Skeletal muscle satellite cell (primary cell): ENCODE results near the gene ATP5PO. TPM values are rescaled to one million over a fixed set of nuclear protein-coding genes. Genes with fewer than 3 reads are reported as not detected.

Experiments used
- H3K27me3 ChIP-seq: 2 replicates; pipeline ENCODE4 v1.7.0; 2013; ENCODE audit warnings: low read length; ENCODE audit not compliant: control insufficient read depth, insufficient read depth
- H3K36me3 ChIP-seq: 2 replicates; pipeline ENCODE4 v1.7.0; 2013; ENCODE audit warnings: mild to moderate bottlenecking, control low read depth, low read length; ENCODE audit not compliant: insufficient read depth
- H3K4me1 ChIP-seq: 2 replicates; pipeline ENCODE4 v1.7.0; 2013; ENCODE audit warnings: low read length; ENCODE audit not compliant: control insufficient read depth, insufficient read depth
- H3K4me2 ChIP-seq: 2 replicates; pipeline ENCODE4 v1.7.0; 2013; ENCODE audit warnings: mild to moderate bottlenecking, low read length
- H3K4me3 ChIP-seq: 2 replicates; pipeline ENCODE4 v1.7.0; 2013; ENCODE audit warnings: low read length
- H3K9ac ChIP-seq: 2 replicates; pipeline ENCODE4 v1.7.0; 2013; ENCODE audit warnings: mild to moderate bottlenecking, low read depth, low read length, moderate library complexity
- H3K9me3 ChIP-seq: replicated peaks from 2 replicates; pipeline ENCODE4 v1.7.0; 2013; ENCODE audit warnings: mild to moderate bottlenecking, control low read depth, low read length
- total RNA-seq: library from RNA; depleted of rRNA; stranded (reverse); fragments of >200 nt; gene quantifications from 2 replicates; pipeline ENCODE4 v1.2.3, GENCODE V29; 2012; rRNA removed

Gene ATP5PO, protein sequence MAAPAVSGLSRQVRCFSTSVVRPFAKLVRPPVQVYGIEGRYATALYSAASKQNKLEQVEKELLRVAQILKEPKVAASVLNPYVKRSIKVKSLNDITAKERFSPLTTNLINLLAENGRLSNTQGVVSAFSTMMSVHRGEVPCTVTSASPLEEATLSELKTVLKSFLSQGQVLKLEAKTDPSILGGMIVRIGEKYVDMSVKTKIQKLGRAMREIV
- total RNA-seq, result 202 and 233 TPM in 2 replicates

DNA sequence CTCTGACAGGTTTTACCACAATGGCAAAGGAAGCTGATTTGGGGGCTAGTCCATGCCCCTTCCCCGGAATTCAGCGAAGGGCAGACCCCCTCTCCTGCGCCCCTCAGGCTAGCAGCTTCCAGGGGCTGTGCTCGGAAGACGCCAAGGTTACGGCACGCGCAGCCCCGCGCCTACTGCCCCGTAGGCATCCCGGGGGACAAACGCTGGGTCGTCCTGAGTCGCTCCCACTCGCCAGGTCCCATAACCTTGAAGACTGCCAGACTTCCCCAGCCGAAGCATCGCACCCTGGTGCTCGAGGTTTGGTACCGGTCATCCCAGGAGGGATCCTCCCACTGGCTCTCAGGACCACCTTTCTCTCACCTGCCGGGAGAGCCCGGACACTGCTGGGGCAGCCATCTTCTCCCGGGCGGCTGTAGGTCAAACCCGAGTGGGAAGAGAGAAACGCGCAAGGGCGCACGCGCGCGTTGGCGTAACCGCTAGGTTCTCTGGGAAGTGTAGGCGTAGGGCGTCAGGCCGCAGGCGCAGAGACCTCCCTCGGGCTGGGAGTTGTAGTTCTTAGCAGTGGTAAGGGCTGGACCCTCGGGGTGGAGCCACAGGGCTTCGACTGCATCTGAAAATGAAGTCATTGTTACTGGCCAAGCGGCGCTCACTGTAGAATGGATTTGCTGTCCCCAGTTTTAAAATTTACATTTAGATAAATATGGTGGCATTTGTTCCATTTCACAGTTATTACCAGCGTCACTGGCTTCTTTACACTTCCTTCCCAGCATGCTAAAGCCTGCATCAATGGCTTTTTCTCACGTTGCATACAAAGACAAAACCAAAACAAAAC lies at the start of gene ATP5PO:
TSS of gene ATP5PO (minus strand) at position 437 of the 832 bp plus-strand sequence. CDS start at position 396, 41 bp downstream.
- Histone ChIP-seq H3K9ac (peak within 1 kb of the TSS; percentile 93), H3K9me3 (no peaks in the 10 kb centered on the region), H3K4me2 (peak within 1 kb of the TSS; percentile 87)

DNA sequence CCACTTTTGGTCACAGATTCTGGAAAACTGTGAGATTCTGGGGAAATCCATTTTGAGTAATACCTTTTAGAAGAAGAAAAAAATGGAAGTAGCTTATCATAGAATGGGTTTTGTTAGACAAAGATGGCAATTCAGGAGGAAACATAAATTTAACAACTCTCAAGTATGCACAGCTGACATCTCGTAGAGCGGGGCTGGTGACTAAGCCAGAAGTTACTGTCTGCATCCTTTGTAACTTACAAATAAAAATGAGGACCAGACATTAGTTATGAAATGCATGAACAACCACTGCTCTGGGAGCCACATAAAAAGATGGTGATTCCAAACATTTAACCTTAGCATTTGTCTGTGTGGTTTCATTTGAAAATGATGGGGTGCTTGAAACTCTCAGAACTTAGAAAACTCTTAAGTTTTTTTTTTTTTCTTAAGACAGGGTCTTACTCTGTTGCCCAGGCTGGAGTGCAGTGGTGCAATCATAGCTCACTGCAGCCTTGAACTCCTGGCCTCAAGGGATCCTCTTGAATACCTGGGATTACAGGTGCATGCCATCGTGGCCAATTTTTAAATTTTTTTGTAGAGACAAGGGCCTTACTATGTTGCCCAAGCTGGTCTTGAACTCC lies 49.2 kb upstream of the ATP5PO start:
- peaks cover 26% of the 10 kb centered on the region for H3K4me1 ChIP-seq
- no peaks in the 10 kb centered on the region for H3K27me3 ChIP-seq
- no peak overlapping the region for H3K9ac ChIP-seq
- H3K36me3 ChIP-seq, result no peaks in the 10 kb centered on the region
- no peak overlapping the region for H3K4me2 ChIP-seq
- no peak overlapping the region for H3K4me3 ChIP-seq
- H3K9me3 ChIP-seq, result no peaks in the 10 kb centered on the region

More for the DNA sequence above, at the start of gene ATP5PO:
- Histone ChIP-seq H3K4me1 (peaks cover 8% of the 10 kb centered on the region), H3K27me3 (no peaks in the 10 kb centered on the region), H3K4me3 (peak within 1 kb of the TSS; percentile 98), H3K36me3 (peaks cover 26% of the 10 kb centered on the region)

DNA sequence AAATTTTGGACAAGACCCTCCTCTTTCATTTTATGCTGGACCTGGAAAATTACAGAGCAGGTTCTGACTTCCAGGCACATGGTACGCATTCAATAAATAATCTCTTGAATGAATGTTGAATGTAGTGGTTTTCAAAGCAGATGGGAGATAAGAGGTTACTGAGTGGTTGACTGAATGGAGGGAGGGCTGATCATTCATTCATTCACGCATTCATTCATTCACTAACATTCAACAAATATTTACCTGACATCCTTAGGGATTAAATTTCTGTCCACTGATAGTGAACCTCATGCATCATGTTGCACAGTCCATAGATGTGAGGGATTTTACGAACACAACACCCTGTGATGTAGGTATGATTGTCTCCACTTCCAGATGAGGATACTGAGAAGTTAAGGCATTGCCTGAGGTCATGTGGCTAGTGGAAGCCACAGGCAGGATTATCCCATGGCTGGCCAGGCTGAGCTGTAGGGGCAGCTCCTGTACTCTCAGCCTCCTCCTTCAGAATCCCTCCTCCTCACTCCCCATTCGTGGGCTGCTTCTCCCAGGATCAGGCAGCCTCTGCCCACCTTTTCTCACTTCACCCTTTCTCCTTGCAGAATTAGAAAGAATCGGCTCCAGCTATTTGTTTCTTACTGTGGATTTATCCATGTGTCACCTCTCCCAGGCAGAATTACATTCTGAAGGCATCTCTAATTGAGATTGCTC lies 48.4 kb upstream of the ATP5PO start:
- H3K9ac ChIP-seq, result no peak overlapping the region
- peaks cover 18% of the 10 kb centered on the region for H3K4me1 ChIP-seq
- no peaks in the 10 kb centered on the region for H3K36me3 ChIP-seq
- no peak overlapping the region for H3K4me2 ChIP-seq
- H3K27me3 ChIP-seq, result no peaks in the 10 kb centered on the region
- no peaks in the 10 kb centered on the region for H3K9me3 ChIP-seq
- no peak overlapping the region for H3K4me3 ChIP-seq

DNA sequence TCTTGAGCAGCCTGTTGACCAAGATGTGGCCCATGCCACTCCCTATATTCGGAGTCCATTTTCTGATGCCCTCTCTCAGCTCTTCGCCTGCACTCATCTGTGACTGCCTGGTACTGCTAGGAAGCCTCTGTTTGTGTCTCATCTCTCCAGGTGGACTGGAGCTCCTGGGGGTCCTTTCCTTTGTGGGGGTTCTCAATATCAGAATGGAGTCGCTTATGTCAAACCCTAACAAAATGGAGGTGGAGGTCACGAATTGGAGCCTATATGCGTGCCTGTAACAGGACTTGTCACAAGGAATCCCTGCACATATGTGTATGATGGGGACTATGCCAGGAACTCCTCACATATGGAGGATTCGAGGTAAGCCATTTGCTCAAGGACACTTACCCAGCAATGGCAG lies 46.7 kb upstream of the ATP5PO start:
- no peak overlapping the region for H3K4me3 ChIP-seq
- H3K9me3 ChIP-seq, result no peaks in the 10 kb centered on the region
- no peaks in the 10 kb centered on the region for H3K36me3 ChIP-seq
- H3K9ac ChIP-seq, result no peak overlapping the region
- H3K4me2 ChIP-seq, result no peak overlapping the region
- no peaks in the 10 kb centered on the region for H3K27me3 ChIP-seq
- H3K4me1 ChIP-seq, result peaks cover 7% of the 10 kb centered on the region

DNA sequence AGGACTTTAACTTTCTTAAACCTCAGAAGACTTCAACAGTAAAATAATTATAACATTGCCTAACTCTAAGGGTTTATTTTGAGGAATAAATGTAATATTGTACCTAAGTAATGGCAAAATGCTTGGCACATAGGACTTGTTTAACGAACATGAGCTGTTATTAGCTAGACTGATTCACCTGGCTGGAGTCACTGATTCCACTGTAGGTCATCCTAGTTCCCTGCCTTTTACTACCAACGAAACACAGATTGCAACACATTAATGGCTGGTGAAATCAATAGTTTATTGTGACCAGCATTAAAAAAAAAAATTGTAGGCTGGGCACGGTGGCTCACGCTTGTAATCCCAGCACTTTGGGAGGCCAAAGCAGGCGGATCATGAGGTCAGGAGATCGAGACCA lies 45.5 kb upstream of the ATP5PO start:
- no peaks in the 10 kb centered on the region for H3K36me3 ChIP-seq
- H3K9ac ChIP-seq, result no peak overlapping the region
- H3K27me3 ChIP-seq, result no peaks in the 10 kb centered on the region
- H3K9me3 ChIP-seq, result no peaks in the 10 kb centered on the region
- peaks cover 7% of the 10 kb centered on the region for H3K4me1 ChIP-seq
- no peak overlapping the region for H3K4me3 ChIP-seq
- H3K4me2 ChIP-seq, result no peak overlapping the region

DNA sequence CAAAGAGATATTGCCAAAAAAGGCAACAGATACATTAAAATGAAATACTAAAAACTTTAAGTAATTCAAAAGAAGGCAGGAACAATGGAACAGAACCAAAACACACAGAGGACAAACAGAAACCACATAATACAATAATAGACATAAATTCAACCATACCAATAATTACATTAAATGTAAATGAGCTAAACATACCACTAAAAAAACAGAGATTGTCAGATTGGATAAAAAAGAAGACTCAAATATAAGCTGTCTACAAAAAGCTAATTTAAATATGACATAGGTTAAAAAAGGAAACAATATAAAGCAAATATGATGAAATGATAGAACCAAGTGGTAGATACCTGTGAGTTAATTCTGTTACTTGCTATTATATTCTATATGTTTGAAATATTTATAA lies 44.1 kb upstream of the ATP5PO start:
- Histone ChIP-seq H3K27me3 (no peaks in the 10 kb centered on the region), H3K9me3 (no peaks in the 10 kb centered on the region), H3K4me1 (peaks cover 7% of the 10 kb centered on the region), H3K9ac (no peak overlapping the region), H3K4me2 (no peak overlapping the region), H3K36me3 (no peaks in the 10 kb centered on the region), H3K4me3 (no peak overlapping the region)

- peaks cover 2% of the 10 kb centered on the region for H3K4me1 ChIP-seq
- H3K9me3 ChIP-seq, result no peaks in the 10 kb centered on the region
These were observed 38.8 kb upstream of the ATP5PO start for GRCh38 chr21:33954395-33954794.

DNA sequence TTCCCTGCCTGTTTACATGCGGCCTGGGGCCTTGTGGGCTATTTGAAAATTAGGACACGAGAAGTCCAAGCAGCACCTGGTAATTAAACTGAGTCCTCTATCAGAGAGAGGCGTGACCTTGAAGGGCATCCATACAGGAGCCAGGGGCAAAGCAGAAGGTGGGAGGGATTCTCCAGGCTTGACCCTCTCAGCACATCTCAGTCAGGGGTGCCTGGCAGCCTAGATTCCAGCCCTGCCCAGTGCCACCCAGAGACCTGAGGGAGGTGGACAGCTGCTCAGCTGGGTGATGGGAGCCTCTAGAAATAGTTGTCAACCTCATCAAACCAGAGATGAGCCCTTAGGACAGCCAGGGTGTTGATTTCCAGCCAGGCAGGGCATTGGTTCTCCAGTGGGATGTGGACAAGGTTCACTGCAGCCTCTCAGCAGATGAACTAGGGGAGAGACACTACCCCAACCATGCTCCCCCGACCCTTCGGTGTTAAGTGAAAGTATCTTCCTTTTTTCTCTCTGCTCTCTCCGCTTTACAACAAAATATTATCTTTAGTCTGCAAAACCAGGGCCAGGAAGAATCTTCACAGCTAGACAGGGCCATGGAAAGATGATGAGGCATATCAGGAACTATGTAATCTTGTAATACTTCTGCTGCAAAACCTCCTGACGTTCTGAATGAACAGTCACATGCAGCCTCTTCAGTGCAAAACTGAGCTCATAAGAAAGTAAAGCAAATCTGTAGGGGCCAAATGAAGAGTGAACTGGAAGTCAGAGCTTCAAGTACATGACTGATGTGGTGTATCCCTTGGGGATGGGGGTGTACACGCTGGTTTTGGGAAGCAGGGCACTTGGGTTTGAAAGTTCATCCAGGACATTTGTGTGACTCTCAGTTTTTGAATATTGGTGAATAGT lies 35.9 kb upstream of the ATP5PO start:
- H3K4me3 ChIP-seq, result no peak overlapping the region
- H3K9ac ChIP-seq, result no peak overlapping the region
- no peaks in the 10 kb centered on the region for H3K9me3 ChIP-seq
- H3K4me2 ChIP-seq, result no peak overlapping the region
- no peaks in the 10 kb centered on the region for H3K27me3 ChIP-seq
- peaks cover 23% of the 10 kb centered on the region for H3K4me1 ChIP-seq
- no peaks in the 10 kb centered on the region for H3K36me3 ChIP-seq

More at GRCh38 chr21:33954395-33954794, 38.8 kb upstream of the ATP5PO start:
- Histone ChIP-seq H3K27me3 (no peaks in the 10 kb centered on the region), H3K4me2 (no peak overlapping the region), H3K4me3 (no peak overlapping the region), H3K9ac (no peak overlapping the region), H3K36me3 (no peaks in the 10 kb centered on the region)

DNA sequence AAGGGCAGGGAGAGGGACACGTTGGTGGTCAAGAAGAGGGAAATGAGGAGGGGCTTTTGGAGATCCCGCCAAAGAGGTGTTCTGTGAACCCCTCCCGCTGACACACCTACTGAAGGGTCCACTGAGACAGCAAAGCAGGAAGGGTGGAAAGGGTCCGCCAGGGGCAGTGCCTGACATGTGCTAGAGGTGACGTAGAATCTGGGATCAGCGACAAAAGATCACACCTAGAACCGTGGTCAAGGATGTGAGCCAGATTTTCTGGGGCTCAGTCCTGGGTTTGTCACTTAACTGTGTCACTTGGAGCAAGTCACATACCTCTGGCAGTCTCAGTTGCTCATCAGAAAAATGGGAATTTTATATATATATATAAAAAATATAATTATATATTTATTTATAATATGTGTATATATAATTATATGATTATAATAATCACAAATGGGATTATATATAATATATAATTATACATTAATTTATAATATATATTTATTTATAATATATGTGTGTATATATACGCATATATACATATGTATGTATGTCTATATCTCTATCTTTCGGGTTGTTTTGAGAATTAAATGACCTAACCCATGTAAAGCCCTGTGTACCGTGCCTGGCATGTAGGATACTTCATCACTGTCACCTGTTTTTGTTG lies 35.0 kb upstream of the ATP5PO start:
- Histone ChIP-seq H3K36me3 (no peaks in the 10 kb centered on the region), H3K4me1 (peaks cover 23% of the 10 kb centered on the region), H3K27me3 (no peaks in the 10 kb centered on the region), H3K4me2 (no peak overlapping the region), H3K4me3 (no peak overlapping the region), H3K9me3 (no peaks in the 10 kb centered on the region), H3K9ac (no peak overlapping the region)
